GM12878 (cell line): ENCODE data around the gene ZSCAN23. TPM values are rescaled to one million over a fixed set of nuclear protein-coding genes. Genes with fewer than 3 reads are reported as not detected.

ENCODE experiments used
- ATF3 ChIP-seq: IDR thresholded peaks from 2 replicates; pipeline ENCODE4 v1.6.1; 2011; ENCODE audit warnings: low read depth, mild to moderate bottlenecking, low read length, moderate library complexity, borderline replicate concordance; ENCODE audit errors: extremely low read depth
- BCLAF1 ChIP-seq: fragments of 450-650 bp; IDR thresholded peaks from 2 replicates; pipeline ENCODE4 v1.6.1; 2017; ENCODE audit warnings: antibody characterized with exemption, mild to moderate bottlenecking, moderate library complexity
- BMI1 ChIP-seq: fragments of 450-650 bp; IDR thresholded peaks from 2 replicates; pipeline ENCODE4 v1.6.1; 2016; ENCODE audit warnings: mild to moderate bottlenecking, moderate library complexity, borderline replicate concordance
- CBFB ChIP-seq: IDR thresholded peaks from 2 replicates; pipeline ENCODE4 v1.6.1; 2016; ENCODE audit warnings: antibody characterized with exemption, low read depth
- CHD1 ChIP-seq: IDR thresholded peaks from 2 replicates; pipeline ENCODE4 v1.6.1; 2012; ENCODE audit warnings: low read depth, low read length, improper control_type of control experiment
- EP300 ChIP-seq, 2 experiments: fragments of 150-350 bp in 1 of 2; IDR thresholded peaks; 2 replicates each; pipeline ENCODE4 v1.6.1; 2011 to 2012; ENCODE audit warnings: low read depth in 2 of 2, low read length in 2 of 2, borderline replicate concordance in 1 of 2, improper control_type of control experiment in 1 of 2, inconsistent platforms in 1 of 2; ENCODE audit not compliant: control insufficient read depth in 1 of 2
- FOXM1 ChIP-seq: IDR thresholded peaks from 2 replicates; pipeline ENCODE4 v1.6.1; 2012; ENCODE audit warnings: low read depth, mild to moderate bottlenecking, inconsistent platforms, low read length, moderate library complexity
- GABPA ChIP-seq: IDR thresholded peaks from 2 replicates; pipeline ENCODE4 v1.6.1; 2014; ENCODE audit warnings: antibody characterized with exemption, low read depth, mild to moderate bottlenecking, inconsistent platforms
- MEF2B ChIP-seq: fragments of 450-650 bp; IDR thresholded peaks from 2 replicates; pipeline ENCODE4 v1.6.1; 2018; ENCODE audit warnings: mild to moderate bottlenecking, moderate library complexity; ENCODE audit not compliant: partially characterized antibody, poor library complexity, severe bottlenecking
- NFIC ChIP-seq: IDR thresholded peaks from 2 replicates; pipeline ENCODE4 v1.6.1; 2012; ENCODE audit warnings: low read depth, mild to moderate bottlenecking, inconsistent platforms, low read length, moderate library complexity
- NFXL1 ChIP-seq: fragments of 450-650 bp; IDR thresholded peaks from 2 replicates; pipeline ENCODE4 v1.6.1; 2017; ENCODE audit warnings: antibody characterized with exemption, mild to moderate bottlenecking, borderline replicate concordance
- PAX8 ChIP-seq: fragments of 450-650 bp; IDR thresholded peaks from 2 replicates; pipeline ENCODE4 v1.6.1; 2017; ENCODE audit warnings: mild to moderate bottlenecking, moderate library complexity
- PBX3 ChIP-seq: IDR thresholded peaks from 2 replicates; pipeline ENCODE4 v1.6.1; 2011; ENCODE audit warnings: mild to moderate bottlenecking, low read depth, low read length, moderate library complexity; ENCODE audit not compliant: insufficient replicate concordance
- POLR2A ChIP-seq: IDR thresholded peaks from 2 replicates; pipeline ENCODE4 v1.6.1; 2011; ENCODE audit warnings: low read depth, mild to moderate bottlenecking, low read length
- RAD21 ChIP-seq: IDR thresholded peaks from 2 replicates; pipeline ENCODE4 v1.6.1; 2011; ENCODE audit warnings: mild to moderate bottlenecking, low read depth, low read length, moderate library complexity; ENCODE audit not compliant: insufficient read depth
- RB1 ChIP-seq: fragments of 450-650 bp; formaldehyde crosslinking; IDR thresholded peaks from 2 replicates; pipeline ENCODE4 v1.6.1; 2017; ENCODE audit warnings: mild to moderate bottlenecking, borderline replicate concordance
- SMAD1 ChIP-seq: fragments of 450-650 bp; IDR thresholded peaks from 2 replicates; pipeline ENCODE4 v1.6.1; 2018; ENCODE audit warnings: mild to moderate bottlenecking, low read depth; ENCODE audit not compliant: partially characterized antibody
- SP1 ChIP-seq: IDR thresholded peaks from one replicate; pipeline ENCODE4 v1.6.1; 2011; ENCODE audit warnings: low read depth, low read length
- TCF3 ChIP-seq: IDR thresholded peaks from 2 replicates; pipeline ENCODE4 v1.6.1; 2012; ENCODE audit warnings: low read depth, mild to moderate bottlenecking, low read length, borderline replicate concordance; ENCODE audit not compliant: insufficient read depth
- ZBED1 ChIP-seq: IDR thresholded peaks from 2 replicates; pipeline ENCODE4 v1.6.1; 2016; ENCODE audit warnings: borderline replicate concordance
- polyA plus RNA-seq, 11 experiments: library from polyadenylated mRNA; depleted of rRNA in 4 of 11; unstranded in 6 of 11; stranded (reverse) in 5 of 11; fragments of >200 nt; fragmentation: Nextera tagmentation in 4 of 11; fragmentation: Illumina TruSeq in 1 of 11; extraction: Ambion mirVana in 4 of 11; extraction: Trizol in 1 of 11; gene quantifications; 1 replicate in 1 of 11; 2 replicates in 10 of 11; pipeline versions ENCODE4 v1.2.1 to v1.2.3, GENCODE V29; 2011 to 2016; ENCODE audit warnings: inconsistent platforms in 2 of 11, missing spikeins in 2 of 11, low read depth in 1 of 11
- total RNA-seq, 4 experiments: library from RNA; depleted of rRNA in 3 of 4; stranded (reverse); fragments of >200 nt in 3 of 4; fragmentation: Illumina TruSeq in 1 of 4; extraction: Trizol in 1 of 4; gene quantifications; 2 replicates each; pipeline versions ENCODE4 v1.2.1 to v1.2.3, GENCODE V29; 2013 to 2021
- TF ChIP-seq, protein P1 (sequence below): fragments of 450-650 bp; formaldehyde crosslinking; IDR thresholded peaks from 2 replicates; pipeline ENCODE4 v1.5.0; 2022; ENCODE audit warnings: mild to moderate bottlenecking, missing genetic modification characterization

ZSCAN23 gene
- total and polyA plus RNA-seq, 10 of the 15 experiments (the other 5 are each of a cell fraction or from before 2014, with no cell fraction given): 0.04 to 2.3 (median 0.84) TPM

DNA sequence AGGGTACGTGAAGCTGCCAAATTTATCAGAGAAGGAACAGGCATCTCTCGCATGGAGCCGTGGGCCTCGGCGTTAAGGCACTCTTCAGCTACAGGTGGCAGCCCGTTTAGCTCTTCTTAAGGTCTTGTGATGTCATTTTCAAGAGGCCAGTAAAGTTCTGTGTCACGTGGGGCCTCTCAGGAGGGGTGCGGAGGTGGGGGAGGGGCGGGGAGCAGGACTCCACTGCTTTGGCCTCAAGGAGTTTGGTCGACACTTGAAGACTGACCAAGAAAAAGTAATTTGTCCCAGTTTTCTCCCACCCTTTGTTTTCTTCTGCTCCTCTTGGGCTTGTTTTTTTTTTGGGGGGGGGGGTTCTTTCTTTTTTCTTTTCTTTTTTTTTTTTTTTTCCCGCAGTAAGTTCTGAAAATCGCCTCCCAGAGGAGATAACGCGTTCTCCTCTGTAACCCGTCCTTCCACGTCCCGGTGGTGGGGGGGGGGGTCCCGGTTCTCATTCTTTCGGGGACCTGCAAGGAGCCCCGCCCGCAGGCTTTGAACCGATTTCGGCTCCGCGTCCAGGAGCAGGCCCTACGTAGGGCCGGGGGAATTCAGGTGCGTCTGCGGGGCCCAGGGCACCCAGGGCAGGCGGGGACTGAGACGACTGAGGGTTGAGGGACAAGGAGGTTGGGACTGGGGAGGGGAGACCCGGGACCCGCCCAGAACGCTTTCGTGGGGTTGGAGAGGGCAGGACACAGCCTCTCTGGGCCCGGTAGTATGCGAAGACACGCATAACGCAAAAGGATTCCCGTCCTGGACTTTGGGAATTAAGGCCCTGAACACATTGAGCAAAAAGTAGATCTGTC is 46.3 kb upstream of the ZSCAN23 start (continued):
- TF ChIP-seq ATF3: peak; percentile 30; the same call in 1 of the 2 replicates
- TF ChIP-seq MEF2B: no peak
- no peak for TF ChIP-seq RB1
- no peak for TF ChIP-seq EP300 (IDR thresholded peaks at IDR 0.05; ENCODE audit: borderline replicate concordance in 1 of 2, control insufficient read depth in 1 of 2, low read depth in 2 of 2, low read length in 2 of 2)
- no peak for TF ChIP-seq RAD21
- no peak for TF ChIP-seq SMAD1
- no peak for TF ChIP-seq BMI1
- TF ChIP-seq NFIC: no peak
- no peak for TF ChIP-seq SP1
- TF ChIP-seq CBFB: no peak
- no peak for TF ChIP-seq PAX8
- TF ChIP-seq ZBED1: no peak
- TF ChIP-seq, protein P1, sequence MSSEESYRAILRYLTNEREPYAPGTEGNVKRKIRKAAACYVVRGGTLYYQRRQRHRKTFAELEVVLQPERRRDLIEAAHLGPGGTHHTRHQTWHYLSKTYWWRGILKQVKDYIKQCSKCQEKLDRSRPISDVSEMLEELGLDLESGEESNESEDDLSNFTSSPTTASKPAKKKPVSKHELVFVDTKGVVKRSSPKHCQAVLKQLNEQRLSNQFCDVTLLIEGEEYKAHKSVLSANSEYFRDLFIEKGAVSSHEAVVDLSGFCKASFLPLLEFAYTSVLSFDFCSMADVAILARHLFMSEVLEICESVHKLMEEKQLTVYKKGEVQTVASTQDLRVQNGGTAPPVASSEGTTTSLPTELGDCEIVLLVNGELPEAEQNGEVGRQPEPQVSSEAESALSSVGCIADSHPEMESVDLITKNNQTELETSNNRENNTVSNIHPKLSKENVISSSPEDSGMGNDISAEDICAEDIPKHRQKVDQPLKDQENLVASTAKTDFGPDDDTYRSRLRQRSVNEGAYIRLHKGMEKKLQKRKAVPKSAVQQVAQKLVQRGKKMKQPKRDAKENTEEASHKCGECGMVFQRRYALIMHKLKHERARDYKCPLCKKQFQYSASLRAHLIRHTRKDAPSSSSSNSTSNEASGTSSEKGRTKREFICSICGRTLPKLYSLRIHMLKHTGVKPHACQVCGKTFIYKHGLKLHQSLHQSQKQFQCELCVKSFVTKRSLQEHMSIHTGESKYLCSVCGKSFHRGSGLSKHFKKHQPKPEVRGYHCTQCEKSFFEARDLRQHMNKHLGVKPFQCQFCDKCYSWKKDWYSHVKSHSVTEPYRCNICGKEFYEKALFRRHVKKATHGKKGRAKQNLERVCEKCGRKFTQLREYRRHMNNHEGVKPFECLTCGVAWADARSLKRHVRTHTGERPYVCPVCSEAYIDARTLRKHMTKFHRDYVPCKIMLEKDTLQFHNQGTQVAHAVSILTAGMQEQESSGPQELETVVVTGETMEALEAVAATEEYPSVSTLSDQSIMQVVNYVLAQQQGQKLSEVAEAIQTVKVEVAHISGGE (CRISPR knock-in tag): no peak
- TF ChIP-seq POLR2A: peak; percentile 32; the same call in 1 of the 2 replicates
- TF ChIP-seq NFXL1: no peak
- no peak for TF ChIP-seq TCF3
- no peak for TF ChIP-seq BCLAF1
- TF ChIP-seq FOXM1: no peak
- TF ChIP-seq GABPA: no peak
- no peak for TF ChIP-seq CHD1
- TF ChIP-seq PBX3: no peak
